ENCODE results near the gene CLTA.

DNA sequence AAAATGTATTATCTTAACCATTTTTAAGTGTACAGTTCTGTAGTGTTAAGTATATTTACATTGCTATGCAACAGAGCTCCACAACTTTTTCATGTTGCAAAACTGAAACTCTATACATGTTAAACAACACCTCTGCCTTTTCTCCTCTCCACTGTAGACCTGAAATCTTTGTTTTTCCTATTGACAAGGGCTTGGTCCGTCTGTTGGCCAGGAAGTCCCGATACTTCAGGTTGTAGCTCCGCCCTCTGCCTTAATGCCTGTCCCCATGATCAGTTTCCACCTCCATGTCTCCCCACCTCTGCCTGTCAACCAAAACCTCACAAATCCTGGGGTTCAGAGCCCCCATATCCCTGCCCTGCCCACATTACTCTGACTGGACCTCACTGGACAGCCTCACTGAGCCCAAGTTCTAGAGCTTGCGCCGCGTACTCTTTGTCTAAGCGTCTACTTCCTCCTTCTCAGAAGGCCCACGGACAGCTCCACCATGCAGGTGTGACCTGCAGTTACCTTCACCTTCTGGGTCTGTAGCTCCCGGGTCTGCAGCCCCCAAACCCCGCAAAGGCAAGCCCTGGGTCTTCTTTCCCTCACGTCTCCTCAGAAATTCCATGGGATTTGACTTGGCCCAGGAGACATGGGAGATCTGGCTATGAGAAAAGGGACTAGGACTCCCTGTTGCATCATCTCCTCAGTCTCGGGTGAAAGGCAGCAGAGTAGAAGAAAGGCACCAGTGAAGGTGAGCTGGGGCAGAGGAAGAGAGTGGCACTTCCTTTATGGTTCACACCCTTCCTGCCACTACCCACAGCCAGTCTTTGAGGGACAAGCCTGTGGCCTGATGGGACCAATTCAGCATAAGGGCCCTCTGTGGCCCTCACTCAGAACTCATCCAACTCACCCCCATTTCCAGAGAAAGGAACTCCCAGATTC, 46.1 kb upstream of the CLTA start:
- TF ChIP-seq POLR2A (IDR thresholded peaks at IDR 0.05; ENCODE audit: low read depth, low read length) (no peak), TAF1 (IDR thresholded peaks at IDR 0.05; ENCODE audit: borderline replicate concordance, low read depth, low read length) (no peak)
